ENCODE data around the gene KRTAP5-5.
"Not testable (repeated sequence)": the region's sequence is repeated elsewhere in the genome, so short reads cannot be mapped to it uniquely, and the experiment has no call there.

DNA sequence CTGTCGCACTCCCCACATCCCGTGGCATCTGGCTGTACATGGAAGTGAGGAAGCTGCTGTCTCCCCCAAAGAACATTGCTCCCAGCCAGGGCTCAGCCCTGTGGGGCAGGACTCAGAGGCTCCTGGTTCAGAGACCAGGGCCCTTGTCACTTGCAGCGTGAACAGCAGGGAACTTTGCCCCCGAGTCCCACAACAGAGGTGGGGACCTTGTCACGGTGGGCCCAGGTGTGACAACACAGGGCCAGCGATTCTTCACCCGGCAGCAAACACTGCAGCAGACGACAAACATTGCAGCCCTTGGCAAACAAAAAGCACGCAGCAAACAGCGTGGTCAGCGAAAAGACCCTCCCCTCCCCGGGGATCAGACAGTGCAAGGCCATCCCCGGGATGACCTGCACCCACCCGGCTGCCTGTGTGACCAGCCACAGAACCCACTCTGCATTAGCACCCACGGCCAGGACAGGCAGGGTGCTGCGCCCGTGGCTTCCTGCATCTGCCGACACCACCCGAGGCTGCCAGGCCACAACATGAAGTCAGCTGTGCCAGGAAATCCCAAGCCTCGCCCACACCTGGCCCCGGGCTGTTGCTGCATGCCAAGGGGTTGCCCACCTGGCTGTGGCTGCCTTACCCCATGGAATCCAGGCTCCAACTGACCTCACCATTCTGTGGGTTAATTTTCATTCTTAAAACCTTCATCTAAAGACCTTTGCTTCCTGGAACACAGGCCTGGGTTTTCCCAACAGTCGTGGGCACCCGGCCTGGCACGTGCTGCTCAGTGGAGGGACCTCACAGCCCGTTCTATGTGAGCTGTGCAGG, 32.1 kb downstream of the KRTAP5-5 start:
- TF ChIP-seq, protein P1, sequence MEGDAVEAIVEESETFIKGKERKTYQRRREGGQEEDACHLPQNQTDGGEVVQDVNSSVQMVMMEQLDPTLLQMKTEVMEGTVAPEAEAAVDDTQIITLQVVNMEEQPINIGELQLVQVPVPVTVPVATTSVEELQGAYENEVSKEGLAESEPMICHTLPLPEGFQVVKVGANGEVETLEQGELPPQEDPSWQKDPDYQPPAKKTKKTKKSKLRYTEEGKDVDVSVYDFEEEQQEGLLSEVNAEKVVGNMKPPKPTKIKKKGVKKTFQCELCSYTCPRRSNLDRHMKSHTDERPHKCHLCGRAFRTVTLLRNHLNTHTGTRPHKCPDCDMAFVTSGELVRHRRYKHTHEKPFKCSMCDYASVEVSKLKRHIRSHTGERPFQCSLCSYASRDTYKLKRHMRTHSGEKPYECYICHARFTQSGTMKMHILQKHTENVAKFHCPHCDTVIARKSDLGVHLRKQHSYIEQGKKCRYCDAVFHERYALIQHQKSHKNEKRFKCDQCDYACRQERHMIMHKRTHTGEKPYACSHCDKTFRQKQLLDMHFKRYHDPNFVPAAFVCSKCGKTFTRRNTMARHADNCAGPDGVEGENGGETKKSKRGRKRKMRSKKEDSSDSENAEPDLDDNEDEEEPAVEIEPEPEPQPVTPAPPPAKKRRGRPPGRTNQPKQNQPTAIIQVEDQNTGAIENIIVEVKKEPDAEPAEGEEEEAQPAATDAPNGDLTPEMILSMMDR (IDR thresholded peaks at IDR 0.05) = not testable (repeated sequence)
- not testable (repeated sequence) for TF ChIP-seq POLR2AphosphoS5 (IDR thresholded peaks at IDR 0.05)

Measured in prostate gland (tissue), 2 donors.